Naive B cell (primary cell): ENCODE data around the gene CRY1. TPM values are rescaled to one million over a fixed set of nuclear protein-coding genes. Genes with fewer than 3 reads are reported as not detected.
A peak's percentile ranks its signal among the peaks of the same experiment; 100 is the strongest.
"Not testable (repeated sequence)": the region's sequence is repeated elsewhere in the genome, so short reads cannot be mapped to it uniquely, and the experiment has no call there.

Experiments used
- ATAC-seq, 2 donors: fragments of 150-1000 bp; cut with Tn5 transposase; 2 replicates each; pipeline ENCODE4 v1.10.0; 2021; ENCODE audit warnings: low read depth in 2 of 2, mild to moderate bottlenecking in 2 of 2, moderate library complexity in 2 of 2
- DNase-seq: peaks from one replicate; pipeline ENCODE4 v3.0.0; 2022
- H3K27ac Mint-ChIP-seq, 6 donors: one replicate each; pipeline ENCODE4 v1.8.0; 2020 to 2022; ENCODE audit warnings: mild to moderate bottlenecking in 6 of 6, mixed read lengths in 6 of 6, moderate library complexity in 5 of 6, inconsistent platforms in 2 of 6
- H3K27me3 Mint-ChIP-seq, 3 donors: one replicate each; pipeline ENCODE4 v1.8.0; 2021 to 2022; ENCODE audit warnings: mixed read lengths in 3 of 3, mild to moderate bottlenecking in 1 of 3
- H3K36me3 Mint-ChIP-seq, 2 donors: one replicate each; pipeline ENCODE4 v1.8.0; 2020 to 2022; ENCODE audit warnings: mixed read lengths in 2 of 2, inconsistent platforms in 1 of 2, mild to moderate bottlenecking in 1 of 2
- H3K4me1 Mint-ChIP-seq, 3 donors: one replicate each; pipeline ENCODE4 v1.8.0; 2020 to 2022; ENCODE audit warnings: mixed read lengths in 3 of 3, inconsistent platforms in 1 of 3, mild to moderate bottlenecking in 1 of 3, moderate library complexity in 1 of 3
- H3K4me3 Mint-ChIP-seq, 8 donors: one replicate each; pipeline ENCODE4 v1.8.0; 2020 to 2022; ENCODE audit warnings: mild to moderate bottlenecking in 8 of 8, mixed read lengths in 8 of 8, moderate library complexity in 8 of 8, inconsistent platforms in 2 of 8
- H3K9me3 Mint-ChIP-seq, 7 donors: one replicate each; pipeline ENCODE4 v1.8.0; 2020 to 2022; ENCODE audit warnings: mixed read lengths in 7 of 7, mild to moderate bottlenecking in 5 of 7, inconsistent platforms in 2 of 7, moderate library complexity in 1 of 7
- polyA plus RNA-seq, 6 donors: library from polyadenylated mRNA; unstranded; fragments of 300-500 nt; fragmentation: Illumina TruSeq; gene quantifications; one replicate each; pipeline ENCODE4 v1.2.3, GENCODE V29; 2021; ENCODE audit warnings: low read depth in 6 of 6

CRY1 gene
- polyA plus RNA-seq, 6 donors from 2014 or later: 11.5 to 18.7 (median 14.5) TPM

DNA sequence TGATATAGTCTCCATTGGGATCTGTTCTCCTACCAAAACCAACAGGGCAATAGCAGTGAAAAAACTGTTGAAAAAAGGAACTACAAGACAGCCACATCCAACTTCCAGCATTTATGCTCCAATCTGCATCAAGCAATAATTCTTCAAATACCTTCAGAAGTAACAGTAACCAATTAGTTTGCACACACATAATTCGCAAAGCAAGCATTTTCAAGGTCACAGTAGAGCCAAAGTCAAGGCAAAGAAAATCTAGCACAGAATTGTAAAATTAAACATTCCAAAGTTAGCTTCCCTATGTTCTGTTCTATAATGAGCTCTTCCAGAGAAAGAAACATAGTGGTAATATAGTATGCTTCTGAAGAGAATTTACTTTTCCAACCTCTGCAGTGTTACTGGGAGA lies 95.4 kb downstream of the CRY1 start:
- H3K4me1 Mint-ChIP-seq: no peaks in the 10 kb centered on the region
- no peaks in the 10 kb centered on the region for H3K27me3 Mint-ChIP-seq
- peaks cover 17 to 26% of the 10 kb centered on the region in 2 donors for H3K36me3 Mint-ChIP-seq
- DNase-seq: no peak
- no peak overlapping the region for H3K4me3 Mint-ChIP-seq
- H3K27ac Mint-ChIP-seq: no peak overlapping the region
- H3K9me3 Mint-ChIP-seq: peaks cover 0 to 4% (median 3%) of the 10 kb centered on the region in 7 donors
- no peak for ATAC-seq

GRCh38 chr12:106996102-106996501 lies 97.2 kb downstream of the CRY1 start:
- not testable (repeated sequence) for H3K27me3 Mint-ChIP-seq, H3K4me1 Mint-ChIP-seq, ATAC-seq, DNase-seq, H3K9me3 Mint-ChIP-seq, H3K4me3 Mint-ChIP-seq, H3K27ac Mint-ChIP-seq
- peaks cover 8 to 15% of the 10 kb centered on the region in 2 donors for H3K36me3 Mint-ChIP-seq

DNA sequence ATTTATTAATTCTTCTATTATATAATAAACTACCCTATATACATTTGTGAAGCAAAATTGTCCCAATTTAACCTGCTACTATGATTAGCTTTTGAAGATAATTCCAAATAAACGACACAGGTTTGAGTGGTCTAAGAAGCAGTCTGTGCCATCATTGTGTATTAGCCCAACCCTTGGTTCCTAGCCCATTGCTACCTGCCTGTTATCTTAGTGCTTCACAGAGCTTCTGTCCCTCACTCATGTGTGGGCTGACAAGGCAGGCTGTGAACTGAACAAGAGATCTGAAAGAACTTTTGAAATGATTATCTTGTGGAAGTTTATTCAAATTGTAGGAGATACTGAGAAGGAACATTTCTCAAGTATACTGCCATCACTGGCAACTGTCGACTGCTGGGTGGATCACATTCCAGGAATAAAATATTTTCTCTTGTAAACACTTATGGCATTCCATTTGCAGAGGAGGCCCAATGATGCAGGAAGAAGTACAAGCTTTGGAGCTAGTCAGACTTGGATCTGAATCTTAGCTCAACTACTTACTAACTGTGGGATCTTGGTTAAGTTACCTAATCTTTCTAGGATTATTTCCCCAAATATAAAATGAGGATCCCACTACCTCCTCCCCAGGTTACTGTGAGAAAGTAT lies 98.6 kb downstream of the CRY1 start:
- ATAC-seq (no peak), DNase-seq (no peak)
- Mint-ChIP-seq H3K27ac (no peak overlapping the region), H3K36me3 (peaks cover 8 to 15% of the 10 kb centered on the region in 2 donors), H3K27me3 (no peaks in the 10 kb centered on the region), H3K4me3 (no peak overlapping the region), H3K9me3 (peaks cover 0 to 4% (median 0%) of the 10 kb centered on the region in 7 donors), H3K4me1 (no peaks in the 10 kb centered on the region)

GRCh38 chr12:106987846-106988245 lies 105.5 kb downstream of the CRY1 start:
- H3K4me3 Mint-ChIP-seq: peak overlapping the region; percentile 81 to 98 (median 95)
- peaks cover 0 to 5% (median 0%) of the 10 kb centered on the region in 7 donors for H3K9me3 Mint-ChIP-seq
- H3K27ac Mint-ChIP-seq: peak overlapping the region in 2 of 6 donors; percentile 78 to 87
- no peaks in the 10 kb centered on the region for H3K27me3 Mint-ChIP-seq
- H3K36me3 Mint-ChIP-seq: peaks cover 13 to 19% of the 10 kb centered on the region in 2 donors
- H3K4me1 Mint-ChIP-seq: peaks cover 22 to 41% (median 33%) of the 10 kb centered on the region in 3 donors
- no peak for DNase-seq
- ATAC-seq: no peak

DNA sequence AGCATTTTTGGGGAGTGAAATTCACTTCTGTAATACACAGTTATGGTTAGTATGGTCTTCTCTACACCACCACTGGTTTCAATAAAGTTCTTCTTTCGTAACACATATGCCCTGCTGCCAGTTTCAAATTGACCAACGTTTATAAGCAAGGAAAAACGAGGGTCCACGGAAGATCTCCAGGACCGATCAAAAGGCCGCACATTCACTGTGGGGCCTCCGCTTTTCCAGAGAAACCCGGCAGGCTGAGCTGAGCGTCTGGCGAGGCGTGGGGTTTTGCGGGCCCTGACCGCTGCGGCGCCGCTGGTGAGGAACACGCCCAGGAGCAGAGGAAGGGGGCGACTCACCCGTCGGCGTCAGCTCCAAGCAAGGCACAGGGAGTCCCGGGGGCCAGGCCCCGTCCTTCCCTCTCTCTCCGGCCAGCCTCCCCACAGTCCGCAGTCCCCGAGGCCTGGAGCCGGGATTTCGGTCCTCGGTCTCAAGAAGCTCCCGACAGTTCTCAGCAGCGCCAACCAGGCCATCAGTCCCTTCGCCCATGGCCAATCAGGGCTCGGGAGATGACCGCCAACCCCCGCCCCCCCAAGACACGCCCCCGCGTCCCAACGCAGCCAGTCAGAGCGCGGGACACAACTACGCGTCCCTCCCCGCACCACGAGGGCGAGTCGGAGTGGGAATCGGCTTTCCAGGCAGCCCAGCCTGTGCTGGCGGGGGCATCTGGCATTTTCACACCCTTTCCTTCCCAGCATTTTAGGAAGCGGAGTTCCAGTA lies 106.5 kb downstream of the CRY1 start, which contains the start of gene MTERF2:
TSS of gene MTERF2 (minus strand) at position 522 of the 765 bp plus-strand sequence. CDS start 8,432 bp downstream, outside the sequence.
- Mint-ChIP-seq H3K27me3 (no peaks in the 10 kb centered on the region), H3K4me1 (peaks cover 22 to 41% (median 33%) of the 10 kb centered on the region in 3 donors), H3K27ac (peak within 1 kb of the TSS; percentile 41 to 92 (median 86)), H3K4me3 (peak within 1 kb of the TSS; percentile 92 to 98 (median 96)), H3K36me3 (peaks cover 13 to 19% of the 10 kb centered on the region in 2 donors), H3K9me3 (peaks cover 0 to 5% (median 0%) of the 10 kb centered on the region in 7 donors)
- ATAC-seq (peak; percentile 96 to 98), DNase-seq (peak; percentile 68)

- no peaks in the 10 kb centered on the region for H3K27me3 Mint-ChIP-seq
- H3K4me3 Mint-ChIP-seq: peak overlapping the region; percentile 92 to 98 (median 96)
- ATAC-seq (no peak), DNase-seq (no peak)
- H3K27ac Mint-ChIP-seq: no peak overlapping the region
- H3K9me3 Mint-ChIP-seq: peaks cover 0 to 5% (median 0%) of the 10 kb centered on the region in 7 donors
- peaks cover 13 to 19% of the 10 kb centered on the region in 2 donors for H3K36me3 Mint-ChIP-seq
- H3K4me1 Mint-ChIP-seq: peaks cover 22 to 41% (median 33%) of the 10 kb centered on the region in 3 donors
These were observed 107.2 kb downstream of the CRY1 start for GRCh38 chr12:106986135-106986534.

- DNase-seq (no peak), ATAC-seq (no peak)
- Mint-ChIP-seq H3K27ac (peak overlapping the region in 1 of 6 donors; percentile 22), H3K36me3 (peaks cover 13 to 19% of the 10 kb centered on the region in 2 donors), H3K27me3 (no peaks in the 10 kb centered on the region), H3K9me3 (peaks cover 0 to 5% (median 0%) of the 10 kb centered on the region in 7 donors), H3K4me1 (peaks cover 22 to 41% (median 33%) of the 10 kb centered on the region in 3 donors), H3K4me3 (peak overlapping the region in 4 of 8 donors; percentile 1 to 97 (median 72))
These were observed 107.9 kb downstream of the CRY1 start for GRCh38 chr12:106985479-106985878.

DNA sequence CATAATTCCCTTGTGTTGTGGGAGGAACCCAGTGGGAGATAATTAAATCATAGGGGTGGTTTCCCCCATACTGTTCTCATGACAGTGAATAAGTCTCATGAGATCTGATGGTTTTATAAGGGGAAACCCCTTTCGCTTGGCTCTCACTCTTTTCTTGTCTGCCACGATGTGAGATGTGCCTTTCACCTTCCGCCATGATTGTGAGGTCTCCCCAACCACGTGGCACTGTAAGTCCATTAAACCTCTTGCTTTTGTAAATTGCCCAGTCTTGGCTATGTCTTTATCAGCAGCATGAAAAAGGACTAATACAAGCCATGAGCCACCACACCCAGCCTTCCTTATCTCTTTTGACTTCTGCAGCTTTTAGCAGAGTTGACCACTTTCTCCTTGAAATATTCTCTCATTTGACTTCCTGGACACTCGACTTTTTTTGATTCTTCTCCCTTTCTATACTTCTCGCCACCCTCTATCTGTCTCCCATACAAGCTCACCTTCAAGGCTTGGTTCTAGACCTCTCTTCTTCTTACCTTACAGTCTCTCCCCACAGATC lies 108.7 kb downstream of the CRY1 start:
- peaks cover 13 to 19% of the 10 kb centered on the region in 2 donors for H3K36me3 Mint-ChIP-seq
- ATAC-seq (no peak), DNase-seq (peak; percentile 15)
- H3K4me3 Mint-ChIP-seq: peak overlapping the region in 2 of 8 donors; percentile 3 to 92
- H3K27ac Mint-ChIP-seq: peak overlapping the region in 1 of 6 donors; percentile 53
- peaks cover 22 to 41% (median 33%) of the 10 kb centered on the region in 3 donors for H3K4me1 Mint-ChIP-seq
- no peaks in the 10 kb centered on the region for H3K27me3 Mint-ChIP-seq
- H3K9me3 Mint-ChIP-seq: peaks cover 0 to 5% (median 0%) of the 10 kb centered on the region in 7 donors

DNA sequence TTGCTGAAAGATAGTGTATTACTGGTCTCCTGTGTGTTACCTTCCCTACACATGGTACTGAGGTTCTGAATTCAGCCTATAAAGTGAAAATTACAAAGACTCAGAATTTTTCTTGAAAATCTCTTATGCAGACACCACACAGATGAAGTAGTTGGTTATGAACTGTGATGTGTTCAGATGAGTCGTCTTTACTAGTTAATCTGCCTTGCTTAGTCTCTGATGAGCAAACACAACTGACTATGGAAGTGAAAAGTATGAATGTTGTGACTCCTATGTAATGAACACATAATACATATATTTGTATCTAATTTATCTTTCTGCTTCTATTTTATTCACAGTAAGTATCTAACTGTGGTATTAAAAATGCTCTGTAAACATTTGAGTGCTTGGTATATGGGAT lies 111.1 kb downstream of the CRY1 start:
- Mint-ChIP-seq H3K4me3 (no peak overlapping the region), H3K36me3 (peaks cover 13 to 19% of the 10 kb centered on the region in 2 donors), H3K4me1 (peaks cover 18 to 34% (median 30%) of the 10 kb centered on the region in 3 donors), H3K27me3 (no peaks in the 10 kb centered on the region), H3K9me3 (peaks cover 0 to 5% (median 0%) of the 10 kb centered on the region in 7 donors), H3K27ac (no peak overlapping the region)
- no peak for DNase-seq
- no peak for ATAC-seq

DNA sequence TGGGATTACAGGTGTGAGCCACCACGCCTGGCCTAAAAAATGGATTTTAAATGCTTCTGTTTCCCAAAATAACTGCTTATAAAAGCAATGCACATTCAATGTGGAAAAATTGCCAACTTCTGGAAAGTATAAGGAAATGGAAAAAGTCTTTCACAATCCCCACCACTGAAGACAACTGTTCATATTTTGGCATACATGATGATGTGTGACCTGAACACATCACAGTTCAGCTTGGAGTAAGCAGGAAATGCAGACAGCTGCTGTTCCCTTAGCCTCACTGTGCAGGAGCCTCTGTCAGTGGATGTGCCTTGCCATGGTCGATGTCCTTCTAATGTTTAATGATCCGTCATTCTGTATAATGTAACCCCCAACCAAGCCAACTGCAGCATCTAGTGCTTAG lies 111.6 kb downstream of the CRY1 start:
- Mint-ChIP-seq H3K36me3 (peaks cover 13 to 19% of the 10 kb centered on the region in 2 donors), H3K4me1 (peaks cover 18 to 30% (median 30%) of the 10 kb centered on the region in 3 donors), H3K27me3 (no peaks in the 10 kb centered on the region), H3K9me3 (peaks cover 0 to 5% (median 0%) of the 10 kb centered on the region in 7 donors), H3K4me3 (no peak overlapping the region), H3K27ac (no peak overlapping the region)
- no peak for DNase-seq
- no peak for ATAC-seq

- DNase-seq (no peak), ATAC-seq (no peak)
- no peaks in the 10 kb centered on the region for H3K27me3 Mint-ChIP-seq
- H3K36me3 Mint-ChIP-seq: peaks cover 13 to 19% of the 10 kb centered on the region in 2 donors
- H3K4me3 Mint-ChIP-seq: no peak overlapping the region
- peaks cover 21 to 22% (median 21%) of the 10 kb centered on the region in 3 donors for H3K4me1 Mint-ChIP-seq
- peaks cover 0 to 5% (median 0%) of the 10 kb centered on the region in 7 donors for H3K9me3 Mint-ChIP-seq
- H3K27ac Mint-ChIP-seq: no peak overlapping the region
These were observed 112.4 kb downstream of the CRY1 start for GRCh38 chr12:106980944-106981343.

DNA sequence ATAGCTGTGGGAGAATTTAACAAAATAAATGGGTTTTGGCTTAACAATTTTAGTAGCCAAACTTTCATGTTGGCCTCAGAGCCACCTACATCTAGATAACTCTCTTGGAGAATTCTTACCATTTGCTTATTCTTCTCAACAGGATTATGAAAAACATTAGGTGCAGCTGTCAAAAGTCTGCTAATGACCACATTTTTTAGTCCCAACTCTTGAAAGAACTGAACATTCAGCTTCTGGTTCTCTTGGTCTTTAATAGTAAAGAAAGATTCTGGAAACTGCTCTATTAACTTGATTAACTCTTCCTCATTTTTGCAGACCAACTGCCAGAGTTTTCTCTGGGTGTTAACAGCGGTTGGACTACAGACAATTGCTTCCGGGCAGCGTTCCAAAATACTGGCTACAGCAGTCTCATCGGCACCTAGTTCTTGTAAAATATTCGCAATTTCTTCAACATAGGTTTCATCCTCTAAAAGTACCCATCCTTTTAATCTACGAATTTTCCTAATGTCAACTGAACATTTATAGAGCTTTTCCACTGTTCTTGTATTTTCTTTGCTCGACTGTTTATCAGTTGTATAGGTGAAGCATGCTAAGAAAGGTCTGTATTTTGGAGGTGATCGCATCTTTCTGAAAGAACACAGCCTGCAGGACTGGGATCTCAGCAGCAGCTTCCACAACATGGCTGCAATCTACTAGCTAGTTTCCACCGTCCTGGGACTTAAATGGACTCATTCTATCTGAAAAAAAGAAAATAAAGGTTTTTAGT lies 115.1 kb downstream of the CRY1 start:
- peaks cover 12% of the 10 kb centered on the region in 3 donors for H3K4me1 Mint-ChIP-seq

GRCh38 chr12:106976668-106977067 lies 116.7 kb downstream of the CRY1 start:
- Mint-ChIP-seq H3K4me3 (no peak overlapping the region), H3K9me3 (no peaks in the 10 kb centered on the region), H3K36me3 (peaks cover 0 to 4% of the 10 kb centered on the region in 2 donors), H3K4me1 (peaks cover 12% of the 10 kb centered on the region in 3 donors), H3K27me3 (no peaks in the 10 kb centered on the region), H3K27ac (no peak overlapping the region)
- no peak for DNase-seq
- ATAC-seq: no peak

More for the DNA sequence above, 115.1 kb downstream of the CRY1 start:
- no peaks in the 10 kb centered on the region for H3K9me3 Mint-ChIP-seq
- no peaks in the 10 kb centered on the region for H3K27me3 Mint-ChIP-seq
- no peak overlapping the region for H3K4me3 Mint-ChIP-seq
- peak overlapping the region in 1 of 6 donors; percentile 38 for H3K27ac Mint-ChIP-seq
- DNase-seq: no peak
- H3K36me3 Mint-ChIP-seq: peaks cover 0 to 6% of the 10 kb centered on the region in 2 donors
- no peak for ATAC-seq
